Measurements from ENCODE around the gene GALNT16.

The GALNT16 gene

DNA sequence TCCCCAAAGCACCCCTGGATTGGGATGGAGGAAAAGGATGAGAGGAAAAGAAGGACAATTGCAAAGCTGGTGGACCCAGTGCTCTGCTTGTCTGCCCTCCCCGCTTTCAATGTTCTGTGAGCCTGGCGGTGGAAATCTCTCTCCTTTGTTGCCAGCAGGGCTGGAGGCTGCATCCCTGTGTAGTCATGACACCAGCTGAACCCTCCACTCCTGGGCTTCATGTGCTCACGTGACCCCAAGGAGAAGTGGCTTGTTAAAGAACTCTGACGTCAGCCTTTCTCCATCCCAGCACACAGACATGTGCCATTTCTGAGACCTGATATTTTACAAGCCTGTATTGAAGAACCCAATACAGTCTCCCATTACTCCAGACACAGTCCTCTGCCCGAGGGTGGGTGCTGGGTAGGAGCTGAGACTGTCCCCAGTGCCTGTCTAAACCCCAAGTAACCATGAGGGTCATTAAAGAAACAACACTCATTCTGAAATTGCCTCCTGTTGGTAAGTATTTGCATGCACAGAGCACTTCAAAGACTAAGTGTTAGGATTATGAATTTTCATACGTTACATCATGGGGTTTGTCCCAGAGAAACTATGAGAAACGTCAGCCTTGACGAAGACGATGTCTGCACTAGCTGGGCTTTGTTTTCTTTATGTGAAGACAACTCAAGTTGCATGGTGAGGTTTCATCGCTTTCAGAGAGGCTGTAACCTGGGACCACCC, 21.7 kb downstream of the GALNT16 start:
- TF ChIP-seq, protein P1, sequence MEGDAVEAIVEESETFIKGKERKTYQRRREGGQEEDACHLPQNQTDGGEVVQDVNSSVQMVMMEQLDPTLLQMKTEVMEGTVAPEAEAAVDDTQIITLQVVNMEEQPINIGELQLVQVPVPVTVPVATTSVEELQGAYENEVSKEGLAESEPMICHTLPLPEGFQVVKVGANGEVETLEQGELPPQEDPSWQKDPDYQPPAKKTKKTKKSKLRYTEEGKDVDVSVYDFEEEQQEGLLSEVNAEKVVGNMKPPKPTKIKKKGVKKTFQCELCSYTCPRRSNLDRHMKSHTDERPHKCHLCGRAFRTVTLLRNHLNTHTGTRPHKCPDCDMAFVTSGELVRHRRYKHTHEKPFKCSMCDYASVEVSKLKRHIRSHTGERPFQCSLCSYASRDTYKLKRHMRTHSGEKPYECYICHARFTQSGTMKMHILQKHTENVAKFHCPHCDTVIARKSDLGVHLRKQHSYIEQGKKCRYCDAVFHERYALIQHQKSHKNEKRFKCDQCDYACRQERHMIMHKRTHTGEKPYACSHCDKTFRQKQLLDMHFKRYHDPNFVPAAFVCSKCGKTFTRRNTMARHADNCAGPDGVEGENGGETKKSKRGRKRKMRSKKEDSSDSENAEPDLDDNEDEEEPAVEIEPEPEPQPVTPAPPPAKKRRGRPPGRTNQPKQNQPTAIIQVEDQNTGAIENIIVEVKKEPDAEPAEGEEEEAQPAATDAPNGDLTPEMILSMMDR (IDR thresholded peaks at IDR 0.05; ENCODE audit: low read depth, low read length, poor library complexity, severe bottlenecking): no peak
- TF ChIP-seq EZH2phosphoT487 (IDR thresholded peaks at IDR 0.05; ENCODE audit: borderline replicate concordance, low read length): no peak
- Histone ChIP-seq H3K27ac (ENCODE audit: low read depth, low read length) (no peak overlapping the region), H3K4me1 (ENCODE audit: control insufficient read depth, low read length) (no peaks in the 10 kb centered on the region), H3K4me2 (ENCODE audit: low read length) (no peak overlapping the region), H3F3A (ENCODE audit: control insufficient read depth, insufficient read depth) (no peaks in the 10 kb centered on the region), H3K9me2 (replicated peaks; ENCODE audit: control insufficient read depth, low read length) (no peaks in the 10 kb centered on the region), H3K4me3 (ENCODE audit: low read length) (no peak overlapping the region), H3K27me3 (ENCODE audit: control insufficient read depth, low read length) (peaks cover 3% of the 10 kb centered on the region), H3K9me3 (ENCODE audit: control insufficient read depth, insufficient read depth, low read length) (no peaks in the 10 kb centered on the region), H4K20me1 (ENCODE audit: control insufficient read depth, insufficient read depth, low read depth, low read length) (no peaks in the 10 kb centered on the region), H3K79me2 (ENCODE audit: control insufficient read depth, low read length) (no peaks in the 10 kb centered on the region), H3K36me3 (ENCODE audit: control insufficient read depth, low read length) (no peaks in the 10 kb centered on the region)

DNA sequence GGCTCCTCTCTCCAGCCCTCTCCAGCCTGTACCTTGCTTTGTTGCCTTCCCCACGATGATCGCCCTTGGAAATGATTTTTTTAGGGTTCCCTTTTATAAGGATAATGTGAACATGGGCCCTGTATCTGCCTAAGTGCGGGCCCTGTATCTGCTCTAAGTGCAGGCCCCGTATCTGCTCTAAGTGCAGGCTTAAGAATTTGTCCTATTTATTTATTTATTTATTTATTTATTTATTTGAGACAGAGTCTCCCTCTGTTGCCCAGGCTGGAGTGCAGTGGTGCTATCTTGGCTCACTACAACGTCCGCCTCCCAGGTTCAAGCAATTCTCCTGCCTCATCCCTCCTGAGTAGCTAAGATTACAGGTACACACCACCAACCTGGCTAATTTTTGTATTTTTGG, 22.5 kb downstream of the GALNT16 start:
- no peaks in the 10 kb centered on the region for H3K36me3 ChIP-seq (ENCODE audit: control insufficient read depth, low read length)
- H3K9me2 ChIP-seq (replicated peaks; ENCODE audit: control insufficient read depth, low read length): no peaks in the 10 kb centered on the region
- H3F3A ChIP-seq (ENCODE audit: control insufficient read depth, insufficient read depth): no peaks in the 10 kb centered on the region
- H3K27me3 ChIP-seq (ENCODE audit: control insufficient read depth, low read length): peaks cover 3% of the 10 kb centered on the region
- H3K27ac ChIP-seq (ENCODE audit: low read depth, low read length): no peak overlapping the region
- TF ChIP-seq, protein P1 (IDR thresholded peaks at IDR 0.05; ENCODE audit: low read depth, low read length, poor library complexity, severe bottlenecking): no peak
- TF ChIP-seq EZH2phosphoT487 (IDR thresholded peaks at IDR 0.05; ENCODE audit: borderline replicate concordance, low read length): no peak
- H3K4me2 ChIP-seq (ENCODE audit: low read length): no peak overlapping the region
- H4K20me1 ChIP-seq (ENCODE audit: control insufficient read depth, insufficient read depth, low read depth, low read length): no peaks in the 10 kb centered on the region
- no peaks in the 10 kb centered on the region for H3K79me2 ChIP-seq (ENCODE audit: control insufficient read depth, low read length)
- H3K4me3 ChIP-seq (ENCODE audit: low read length): no peak overlapping the region
- H3K9me3 ChIP-seq (ENCODE audit: control insufficient read depth, insufficient read depth, low read length): no peaks in the 10 kb centered on the region
- no peaks in the 10 kb centered on the region for H3K4me1 ChIP-seq (ENCODE audit: control insufficient read depth, low read length)

GRCh38 chr14:69284170-69284569, 24.2 kb downstream of the GALNT16 start:
- Histone ChIP-seq H4K20me1 (ENCODE audit: control insufficient read depth, insufficient read depth, low read depth, low read length) (no peaks in the 10 kb centered on the region), H3K4me3 (ENCODE audit: low read length) (no peak overlapping the region), H3K9me3 (ENCODE audit: control insufficient read depth, insufficient read depth, low read length) (no peaks in the 10 kb centered on the region), H3K27me3 (ENCODE audit: control insufficient read depth, low read length) (peaks cover 3% of the 10 kb centered on the region), H3K9me2 (replicated peaks; ENCODE audit: control insufficient read depth, low read length) (no peaks in the 10 kb centered on the region), H3K4me2 (ENCODE audit: low read length) (no peak overlapping the region), H3K27ac (ENCODE audit: low read depth, low read length) (no peak overlapping the region), H3K79me2 (ENCODE audit: control insufficient read depth, low read length) (no peaks in the 10 kb centered on the region), H3F3A (ENCODE audit: control insufficient read depth, insufficient read depth) (no peaks in the 10 kb centered on the region), H3K4me1 (ENCODE audit: control insufficient read depth, low read length) (no peaks in the 10 kb centered on the region), H3K36me3 (ENCODE audit: control insufficient read depth, low read length) (no peaks in the 10 kb centered on the region)
- TF ChIP-seq EZH2phosphoT487 (IDR thresholded peaks at IDR 0.05; ENCODE audit: borderline replicate concordance, low read length): no peak
- TF ChIP-seq, protein P1 (IDR thresholded peaks at IDR 0.05; ENCODE audit: low read depth, low read length, poor library complexity, severe bottlenecking): no peak

Data from DOHH2 (cell line).